Measurements from ENCODE around the gene NTRK3. TPM values are rescaled to one million over a fixed set of nuclear protein-coding genes. Genes with fewer than 3 reads are reported as not detected.

The NTRK3 gene
- total RNA-seq, 1 donor from 2014 or later: not detected

DNA sequence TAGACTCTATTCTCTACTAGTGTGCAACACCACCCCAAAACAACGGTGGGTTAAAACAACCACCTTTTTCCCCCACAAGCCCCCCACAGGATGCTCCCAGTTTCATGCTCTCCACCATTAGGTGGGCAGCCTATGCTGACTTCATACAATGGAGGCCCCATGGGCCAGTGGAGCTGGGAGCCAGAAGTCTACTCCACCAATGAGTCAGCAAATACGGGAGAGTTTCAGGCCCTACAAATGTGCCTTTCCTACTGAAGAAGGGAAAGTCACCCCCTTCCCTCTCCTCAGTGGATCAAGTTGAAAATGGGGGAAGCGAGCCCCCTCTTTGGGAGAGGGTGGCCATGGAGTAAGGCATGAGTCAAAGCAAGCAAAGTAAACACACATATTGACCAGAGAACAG lies 278.6 kb downstream of the NTRK3 start:
- DNase-seq (ENCODE audit: low read depth): no peak
- TF ChIP-seq, protein P1, sequence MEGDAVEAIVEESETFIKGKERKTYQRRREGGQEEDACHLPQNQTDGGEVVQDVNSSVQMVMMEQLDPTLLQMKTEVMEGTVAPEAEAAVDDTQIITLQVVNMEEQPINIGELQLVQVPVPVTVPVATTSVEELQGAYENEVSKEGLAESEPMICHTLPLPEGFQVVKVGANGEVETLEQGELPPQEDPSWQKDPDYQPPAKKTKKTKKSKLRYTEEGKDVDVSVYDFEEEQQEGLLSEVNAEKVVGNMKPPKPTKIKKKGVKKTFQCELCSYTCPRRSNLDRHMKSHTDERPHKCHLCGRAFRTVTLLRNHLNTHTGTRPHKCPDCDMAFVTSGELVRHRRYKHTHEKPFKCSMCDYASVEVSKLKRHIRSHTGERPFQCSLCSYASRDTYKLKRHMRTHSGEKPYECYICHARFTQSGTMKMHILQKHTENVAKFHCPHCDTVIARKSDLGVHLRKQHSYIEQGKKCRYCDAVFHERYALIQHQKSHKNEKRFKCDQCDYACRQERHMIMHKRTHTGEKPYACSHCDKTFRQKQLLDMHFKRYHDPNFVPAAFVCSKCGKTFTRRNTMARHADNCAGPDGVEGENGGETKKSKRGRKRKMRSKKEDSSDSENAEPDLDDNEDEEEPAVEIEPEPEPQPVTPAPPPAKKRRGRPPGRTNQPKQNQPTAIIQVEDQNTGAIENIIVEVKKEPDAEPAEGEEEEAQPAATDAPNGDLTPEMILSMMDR (conservative IDR thresholded peaks at IDR 0.05; ENCODE audit: low read depth, low read length): no peak
- no peak overlapping the region for H3K4me3 ChIP-seq (ENCODE audit: low read depth, low read length)

DNA sequence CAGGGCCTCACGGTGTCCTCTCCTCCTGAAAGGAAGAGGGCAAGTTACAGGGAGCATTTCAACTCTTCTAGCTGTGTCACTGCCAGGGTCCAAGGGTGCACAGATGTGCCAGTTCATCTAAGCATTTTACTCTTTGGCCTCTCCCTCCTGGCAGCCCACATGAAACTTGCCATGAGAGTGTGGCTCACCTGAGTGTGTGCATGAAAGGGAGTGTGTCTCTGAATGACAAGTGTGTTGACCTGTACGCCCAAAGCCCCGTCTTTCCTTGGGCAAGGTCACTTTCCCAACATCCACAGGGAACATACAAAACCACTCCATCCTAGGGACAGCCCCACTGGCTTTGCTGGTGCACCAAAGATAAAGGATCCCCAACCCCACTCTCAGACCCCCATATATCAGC lies 280.0 kb downstream of the NTRK3 start:
- H3K4me3 ChIP-seq (ENCODE audit: low read depth, low read length): no peak overlapping the region
- no peak for DNase-seq (ENCODE audit: low read depth)
- TF ChIP-seq, protein P1 (conservative IDR thresholded peaks at IDR 0.05; ENCODE audit: low read depth, low read length): no peak

DNA sequence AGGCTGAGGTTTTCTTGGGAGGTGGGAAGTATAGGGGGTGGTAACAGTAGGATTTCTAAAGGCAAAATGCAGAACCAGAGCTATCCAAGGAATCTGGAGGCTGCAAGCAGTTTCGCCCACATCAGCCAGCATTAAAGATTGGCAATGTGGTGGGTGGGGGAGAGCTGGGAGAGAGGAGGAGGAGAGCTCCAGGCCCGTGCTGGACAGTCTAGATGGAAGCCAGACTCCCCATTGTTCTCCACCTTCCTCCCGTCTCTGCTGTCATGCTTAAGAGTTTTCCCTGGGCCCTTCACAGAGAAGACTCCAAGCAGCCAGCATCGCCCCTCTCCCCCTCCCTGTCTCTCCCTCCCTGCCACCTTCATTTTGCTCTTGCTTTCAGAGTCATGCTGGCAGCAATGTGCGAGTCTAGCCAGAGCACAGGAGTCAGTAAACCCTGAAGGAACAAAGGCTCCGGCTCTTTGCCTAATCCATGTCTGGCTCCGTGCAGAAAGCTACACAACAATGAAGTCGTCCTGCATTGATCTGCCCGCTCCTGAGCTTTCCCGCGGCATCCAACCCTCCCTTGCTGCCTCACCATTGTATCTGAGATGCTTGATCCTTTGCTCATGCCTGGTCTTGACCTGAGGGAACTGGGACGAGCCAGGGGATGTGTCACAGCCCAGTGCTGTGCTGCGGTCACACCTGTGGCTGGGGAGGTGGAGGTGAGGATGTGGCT lies 282.9 kb downstream of the NTRK3 start:
- DNase-seq (ENCODE audit: low read depth): no peak
- H3K4me3 ChIP-seq (ENCODE audit: low read depth, low read length): no peak overlapping the region
- TF ChIP-seq, protein P1 (conservative IDR thresholded peaks at IDR 0.05; ENCODE audit: low read depth, low read length): no peak

DNA sequence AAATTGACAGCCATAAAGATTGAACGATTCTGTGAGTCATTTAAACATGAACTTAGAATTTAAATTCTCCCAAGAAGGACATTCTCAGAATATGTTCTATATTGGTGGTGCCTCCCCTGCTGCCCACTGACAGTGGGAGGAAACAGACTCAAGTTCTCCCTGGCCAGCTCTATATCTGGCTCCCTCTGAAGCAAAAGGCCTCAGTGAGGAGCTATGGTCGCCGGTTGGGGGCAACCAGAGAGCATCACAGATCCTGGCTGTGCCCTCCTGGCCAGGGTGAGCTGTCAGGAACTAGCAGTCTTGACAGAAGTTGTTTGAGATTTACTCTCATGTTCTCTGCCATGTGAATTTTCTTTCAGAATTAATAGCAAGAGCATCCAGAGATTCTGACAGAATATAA lies 285.5 kb downstream of the NTRK3 start:
- TF ChIP-seq, protein P1 (conservative IDR thresholded peaks at IDR 0.05; ENCODE audit: low read depth, low read length): no peak
- H3K4me3 ChIP-seq (ENCODE audit: low read depth, low read length): no peak overlapping the region
- no peak for DNase-seq (ENCODE audit: low read depth)

DNA sequence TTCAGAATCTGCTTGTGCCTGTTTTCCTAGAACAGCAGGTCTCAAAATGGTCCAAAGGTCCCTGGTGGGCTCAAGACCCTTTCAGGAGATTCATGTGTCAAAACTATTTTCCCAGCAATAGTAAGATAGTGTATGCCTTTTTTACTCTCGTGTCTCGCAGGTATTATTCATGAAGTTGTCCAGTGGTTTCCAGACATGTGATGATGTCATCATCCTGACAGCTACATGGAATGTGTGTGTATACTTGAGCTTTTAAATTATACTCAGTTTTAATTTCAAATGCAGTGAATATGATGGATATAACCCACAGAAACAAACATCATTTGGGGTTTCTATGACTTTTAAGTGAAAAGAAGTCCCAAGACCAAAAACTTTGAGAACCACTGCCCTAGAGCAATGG lies 288.6 kb downstream of the NTRK3 start:
- no peak overlapping the region for H3K4me3 ChIP-seq (ENCODE audit: low read depth, low read length)
- TF ChIP-seq, protein P1 (conservative IDR thresholded peaks at IDR 0.05; ENCODE audit: low read depth, low read length): no peak
- no peak for DNase-seq (ENCODE audit: low read depth)

DNA sequence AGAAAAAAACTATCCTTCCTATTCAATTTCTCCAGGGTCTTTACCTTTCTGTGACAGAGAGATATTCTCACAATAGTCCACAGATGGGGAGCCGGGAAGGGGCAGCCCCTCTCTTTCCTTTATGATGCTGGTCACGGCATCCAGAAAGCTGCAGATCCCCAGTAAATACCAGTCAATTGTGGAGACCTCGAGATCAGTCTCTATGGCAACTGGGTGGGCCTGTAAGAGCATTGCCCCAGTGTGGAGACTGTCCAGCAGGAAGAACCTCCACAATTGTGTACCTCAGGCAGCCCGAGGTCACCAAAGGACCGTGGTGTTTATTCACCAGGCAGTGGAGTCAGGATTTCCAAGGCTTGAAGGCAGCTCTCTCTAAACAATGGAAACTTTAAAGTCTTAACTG lies 291.2 kb downstream of the NTRK3 start:
- no peak overlapping the region for H3K4me3 ChIP-seq (ENCODE audit: low read depth, low read length)
- no peak for DNase-seq (ENCODE audit: low read depth)
- TF ChIP-seq, protein P1 (conservative IDR thresholded peaks at IDR 0.05; ENCODE audit: low read depth, low read length): no peak

DNA sequence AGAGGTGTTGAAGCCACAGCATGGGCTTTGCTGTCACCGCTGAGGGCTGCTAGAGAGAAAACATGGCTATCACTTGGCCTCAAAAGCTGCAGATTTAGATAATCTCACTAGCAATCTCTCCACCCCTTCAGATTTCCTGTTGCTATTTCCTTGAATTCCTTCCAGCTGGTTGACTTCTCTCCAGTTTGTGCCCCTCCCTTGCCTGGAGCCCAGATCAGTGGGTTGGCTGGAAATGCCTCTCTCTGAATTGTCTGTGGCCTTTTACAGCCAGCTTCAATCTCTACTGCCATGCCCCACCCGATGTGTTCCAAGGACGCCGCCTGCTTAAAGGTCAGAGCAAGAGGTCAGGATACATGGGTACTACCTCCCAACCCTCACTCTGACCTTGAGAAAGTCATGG lies 294.1 kb downstream of the NTRK3 start:
- no peak for DNase-seq (ENCODE audit: low read depth)
- TF ChIP-seq, protein P1 (conservative IDR thresholded peaks at IDR 0.05; ENCODE audit: low read depth, low read length): no peak
- H3K4me3 ChIP-seq (ENCODE audit: low read depth, low read length): no peak overlapping the region

All from epithelial cell of proximal tubule (primary cell).